NCI-H446 (cell line): ENCODE results near the gene SRRM4.

ENCODE experiments used
- DNase-seq, 2 experiments: peaks; one replicate each; lab custom pipeline; 2025; lab: John Stamatoyannopoulos, UW

The SRRM4 gene

DNA sequence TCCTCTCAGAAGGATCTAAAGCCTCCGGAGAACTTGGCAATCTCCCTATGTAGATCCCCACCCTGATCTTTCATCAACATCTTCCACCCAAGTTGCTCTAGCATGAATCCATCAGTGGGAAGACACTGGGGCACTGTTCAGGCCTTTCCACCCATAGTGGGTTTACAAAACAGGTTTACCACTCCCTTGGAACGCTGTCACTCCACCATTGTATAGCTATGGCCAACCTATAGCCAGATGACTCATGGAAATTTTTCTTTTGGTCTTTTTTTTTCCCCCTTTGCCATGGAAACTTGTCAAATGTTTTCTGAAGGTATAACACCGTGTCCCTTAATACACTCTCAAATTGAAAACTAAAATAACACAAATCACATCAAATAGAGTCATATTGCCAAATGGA is 186.6 kb downstream of the SRRM4 start:
- no peak for DNase-seq

DNA sequence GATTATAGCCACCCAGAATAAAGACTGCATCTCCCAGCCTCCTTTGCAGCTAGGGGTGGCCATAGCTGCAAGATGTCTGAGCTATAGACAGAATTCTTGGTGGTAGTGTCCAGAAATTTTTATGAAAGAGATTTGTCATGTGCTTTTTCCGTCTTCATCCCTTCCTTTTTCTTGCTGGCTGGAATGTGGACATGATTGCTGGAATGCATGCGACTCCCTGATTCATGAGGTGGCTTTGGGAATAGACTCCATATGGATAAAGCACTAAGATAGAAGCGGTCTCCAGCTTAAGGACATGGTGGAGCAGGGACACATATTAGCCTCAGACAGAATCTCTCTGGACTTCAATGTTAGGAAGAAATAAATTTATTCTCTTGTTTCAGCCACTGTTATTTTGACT is 187.4 kb downstream of the SRRM4 start:
- no peak for DNase-seq

DNA sequence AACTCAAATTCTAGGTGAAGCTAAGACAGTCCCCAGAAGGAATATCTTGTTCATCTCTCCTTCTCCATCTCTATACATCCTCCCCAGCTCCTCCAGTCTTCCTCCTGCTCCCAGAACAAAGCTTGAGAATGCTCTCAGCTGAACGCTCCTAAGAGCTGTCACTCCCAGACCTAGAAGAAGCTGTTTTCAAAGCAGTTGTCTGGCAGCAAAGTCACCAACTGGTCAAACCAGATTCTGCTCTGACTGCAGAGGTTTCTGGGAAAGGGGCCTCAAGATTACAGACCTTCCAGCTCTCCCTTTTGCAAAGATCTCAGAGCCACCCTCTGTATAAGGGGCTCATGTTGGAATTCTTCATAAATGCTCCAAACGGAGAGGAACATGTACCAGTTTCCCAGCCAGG is 187.8 kb downstream of the SRRM4 start:
- no peak for DNase-seq

DNA sequence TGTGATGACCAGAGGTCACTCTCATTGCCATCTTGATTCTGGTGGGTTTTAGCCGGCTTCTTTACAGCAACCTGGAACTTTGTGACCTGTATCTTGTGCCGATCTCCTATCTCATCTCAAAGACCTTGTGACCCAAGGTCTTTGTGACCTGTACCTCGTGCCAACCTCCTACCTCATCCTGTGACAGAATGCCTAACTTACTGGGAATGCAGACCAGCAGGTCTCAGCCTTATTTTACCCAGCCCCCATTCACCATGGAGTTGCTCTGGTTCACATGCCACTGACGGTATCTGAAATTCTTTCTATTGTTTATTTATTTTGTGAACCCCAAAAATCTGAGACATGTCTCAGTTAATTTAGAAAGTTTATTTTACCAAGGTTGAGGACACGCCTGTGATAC is 189.9 kb downstream of the SRRM4 start:
- DNase-seq: no peak

DNA sequence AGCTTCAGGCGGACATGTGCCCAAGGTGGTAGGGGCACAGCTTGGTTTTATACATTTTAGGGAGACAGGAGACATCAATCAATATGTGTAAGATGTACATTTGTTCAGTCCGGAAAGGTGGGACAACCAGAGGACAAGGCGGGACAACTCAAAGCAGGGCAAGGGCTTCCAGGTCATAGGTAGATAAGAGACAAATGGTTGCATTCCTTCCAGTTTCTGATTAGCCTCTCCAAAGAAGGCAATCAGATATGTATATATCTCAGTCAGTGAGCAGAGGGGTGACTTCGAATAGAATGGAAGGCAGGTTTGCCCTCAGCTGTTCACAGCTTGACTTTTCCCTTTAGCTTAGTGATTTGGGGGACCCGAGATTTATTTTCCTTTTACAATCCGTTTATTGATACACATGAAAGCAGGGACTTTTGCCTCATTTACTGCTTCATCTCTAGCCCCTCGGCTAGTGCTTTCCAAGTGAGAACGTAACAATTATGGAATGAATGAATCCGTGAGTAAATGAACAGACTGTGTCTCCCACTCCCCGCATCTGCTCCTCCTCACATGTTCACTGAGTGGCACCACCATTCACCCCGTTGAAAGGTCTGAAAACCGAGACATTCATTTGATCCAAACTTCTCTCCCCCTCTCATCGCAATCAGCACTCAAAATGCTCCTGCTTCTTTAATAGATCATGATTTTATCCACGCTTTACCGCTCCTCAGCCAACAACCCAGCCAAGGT is 190.5 kb downstream of the SRRM4 start:
- no peak for DNase-seq

DNA sequence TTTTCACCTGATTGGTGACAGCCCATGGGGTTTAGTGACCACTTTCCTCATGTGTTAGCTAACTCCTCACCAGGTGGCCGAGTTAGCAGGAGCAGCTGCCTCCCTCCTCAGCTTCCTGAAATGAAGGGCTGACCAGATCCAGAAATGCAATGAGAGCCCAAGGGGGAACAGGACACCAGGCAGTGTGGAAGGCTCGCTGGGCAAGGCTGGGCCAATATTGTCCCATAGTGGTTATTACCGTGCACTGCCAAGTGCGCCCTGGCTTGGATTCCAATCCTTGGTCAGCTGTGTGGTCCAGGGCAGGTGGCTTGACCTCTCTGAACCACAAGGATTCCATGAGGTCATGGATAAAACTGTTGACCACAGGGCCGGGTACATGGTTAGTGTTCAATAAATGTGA is 193.7 kb downstream of the SRRM4 start:
- DNase-seq: no peak

DNA sequence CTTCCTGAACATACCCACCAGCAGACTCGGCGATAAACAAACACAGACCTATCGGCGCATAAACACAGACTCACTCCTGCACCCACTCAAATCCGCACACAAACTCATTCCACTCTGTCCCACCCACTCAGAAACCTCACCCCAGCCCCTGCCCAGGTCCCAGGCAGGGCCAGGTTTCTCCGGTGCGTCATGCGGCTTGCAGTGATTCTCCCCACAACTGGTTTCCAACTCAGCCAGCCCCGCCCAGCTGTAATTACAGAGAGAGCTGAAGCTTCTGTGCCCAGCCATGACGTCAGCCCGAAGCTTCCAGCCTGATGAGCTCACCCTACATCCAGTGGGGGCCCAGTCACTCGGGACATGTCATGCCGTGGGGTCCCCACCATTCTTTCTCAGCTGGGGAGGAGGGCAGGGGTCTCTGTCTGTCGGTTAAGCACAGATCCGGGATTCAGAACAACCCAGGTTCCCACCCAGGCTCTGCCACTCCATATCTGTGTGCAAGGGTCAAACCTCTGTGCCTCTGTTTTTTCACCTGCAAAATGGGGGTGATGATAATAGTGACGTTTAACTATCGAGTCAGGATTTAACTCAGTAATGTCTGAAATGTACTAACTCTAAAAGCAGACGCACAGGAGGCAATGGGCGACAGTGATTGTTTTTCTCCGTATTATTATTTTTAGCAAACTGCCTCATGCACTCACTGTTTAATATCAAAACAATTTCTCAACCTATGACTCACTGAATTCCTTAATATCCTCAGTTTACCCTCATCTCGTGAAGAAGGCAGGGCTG is 195.1 kb downstream of the SRRM4 start:
- peak; percentile 31 to 66 for DNase-seq

DNA sequence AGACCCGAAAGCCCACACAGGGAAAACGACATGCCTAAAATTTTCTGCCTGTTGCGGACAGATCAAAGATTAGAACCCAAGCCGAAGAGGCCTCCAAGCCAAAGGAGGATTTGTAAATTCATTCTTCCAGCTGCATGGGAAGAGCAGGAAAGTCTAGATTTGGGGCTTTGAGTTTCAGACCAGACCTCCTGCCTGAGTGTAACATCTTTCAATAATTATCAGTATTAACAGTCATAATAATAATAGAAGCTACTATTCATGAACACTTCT is 195.7 kb downstream of the SRRM4 start:
- no peak for DNase-seq

GRCh38 chr12:119177724-119178380 is 196.5 kb downstream of the SRRM4 start:
- DNase-seq: no peak

DNA sequence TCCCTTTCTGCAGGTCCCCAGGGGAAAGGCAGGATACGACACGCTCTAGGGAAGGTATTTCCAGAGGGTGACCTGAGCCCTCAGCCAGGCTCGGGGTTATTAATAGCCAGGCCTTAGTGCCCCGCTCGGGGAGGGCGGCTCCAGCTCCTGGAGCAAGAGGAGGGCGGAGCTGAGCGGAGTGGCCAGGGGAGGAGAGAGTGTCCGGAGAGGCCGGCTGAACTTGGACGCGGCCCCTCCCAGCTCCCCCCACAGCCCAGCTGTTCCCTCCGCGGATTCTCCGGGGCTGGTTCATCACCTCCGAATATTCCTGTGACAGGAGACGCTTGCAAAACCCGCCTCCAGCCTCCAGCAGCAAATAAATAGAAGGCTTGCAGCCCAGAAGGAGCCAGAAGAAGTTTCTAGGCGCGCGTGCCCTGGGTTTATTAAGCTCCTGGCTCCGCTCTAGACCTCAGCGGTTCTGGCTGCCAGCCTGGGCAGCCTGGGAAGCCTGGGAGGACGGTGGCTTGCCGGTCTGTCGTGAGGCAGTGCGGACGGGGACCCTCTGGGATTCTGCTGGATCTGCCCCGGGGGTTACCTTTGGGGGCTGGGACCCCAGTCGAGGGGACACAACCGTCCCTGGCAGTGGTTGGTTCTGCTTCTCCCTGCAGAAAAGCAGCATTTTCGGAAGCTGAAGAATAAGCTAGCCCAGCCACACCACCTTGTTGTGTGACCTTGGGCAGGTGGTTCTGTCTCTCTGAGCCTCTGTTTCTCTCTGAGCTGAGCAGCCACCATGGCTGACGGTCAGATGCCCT is 197.4 kb downstream of the SRRM4 start, which contains the start of gene HSPB8:
Gene HSPB8 (plus strand): TSS at position 388 of the 791 bp plus-strand sequence. CDS start 382 bp downstream, at position 770.
- peak; percentile 33 to 76 for DNase-seq

- no peak for DNase-seq
Measured at GRCh38 chr12:119179335-119180021, 198.1 kb downstream of the SRRM4 start.

GRCh38 chr12:119180380-119181040 is 199.2 kb downstream of the SRRM4 start:
- peak in 1 of 2 experiments; percentile 43 for DNase-seq

- DNase-seq: no peak
Measured at GRCh38 chr12:119181202-119181601, 199.9 kb downstream of the SRRM4 start.

DNA sequence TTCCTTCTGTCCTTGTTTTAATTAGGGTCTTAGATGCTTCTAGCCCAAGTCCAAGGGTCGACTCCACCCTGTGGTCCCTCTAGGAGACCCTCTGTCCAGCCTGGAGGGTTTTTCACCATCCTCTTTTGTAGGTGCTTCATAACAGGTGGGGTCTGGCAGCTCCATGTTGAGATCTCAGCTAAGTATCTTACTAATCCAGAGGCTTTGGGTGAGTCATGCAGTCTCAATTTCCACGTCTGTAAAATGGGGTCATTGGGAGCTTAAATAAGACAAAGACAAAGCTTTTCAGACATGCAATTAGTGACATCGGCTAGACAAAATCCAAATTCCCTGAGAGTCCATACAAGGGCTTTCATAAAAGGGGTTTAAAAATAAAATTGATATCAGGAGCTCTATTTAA is 200.6 kb downstream of the SRRM4 start:
- no peak for DNase-seq

DNA sequence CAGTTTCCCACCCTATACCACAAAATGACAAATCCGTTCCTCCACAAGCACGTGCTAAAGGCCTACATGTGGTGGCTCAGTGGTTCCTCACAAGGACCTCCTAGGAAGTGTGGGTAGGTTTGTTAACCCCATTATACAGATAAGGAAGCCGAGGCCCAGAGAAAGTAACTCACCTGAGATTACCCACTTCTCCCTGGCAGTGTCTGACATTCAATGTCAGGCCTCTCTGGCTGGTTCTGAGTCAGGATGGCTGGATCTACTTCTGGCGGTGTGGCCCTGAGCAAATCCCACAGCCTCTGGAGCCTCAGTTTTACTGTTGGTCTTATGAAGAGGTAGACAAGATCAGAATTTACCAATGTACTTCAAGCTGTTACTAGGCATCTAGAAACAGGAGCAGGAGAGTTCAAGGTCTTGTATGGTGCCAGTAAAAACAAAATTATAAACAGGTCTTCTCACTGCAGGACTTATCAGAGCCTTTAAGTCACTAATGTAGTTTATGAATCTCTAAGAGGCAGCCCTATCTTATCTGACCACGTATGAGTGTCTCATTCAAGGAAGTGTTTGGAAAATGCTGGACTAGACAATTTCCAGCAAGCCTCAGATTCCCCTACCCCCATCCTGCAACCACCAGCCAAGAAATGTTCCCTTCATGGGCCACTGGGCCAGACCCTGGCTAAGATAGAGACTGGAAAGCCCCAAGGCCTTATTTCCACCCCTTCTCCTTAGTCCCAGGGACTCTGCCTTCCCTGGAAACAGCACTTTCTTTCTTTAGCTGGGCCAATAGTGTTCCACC is 201.6 kb downstream of the SRRM4 start:
- peak in 1 of 2 experiments; percentile 17 for DNase-seq

- peak in 1 of 2 experiments; percentile 12 for DNase-seq
Measured at GRCh38 chr12:119183942-119184695, 202.8 kb downstream of the SRRM4 start.

DNA sequence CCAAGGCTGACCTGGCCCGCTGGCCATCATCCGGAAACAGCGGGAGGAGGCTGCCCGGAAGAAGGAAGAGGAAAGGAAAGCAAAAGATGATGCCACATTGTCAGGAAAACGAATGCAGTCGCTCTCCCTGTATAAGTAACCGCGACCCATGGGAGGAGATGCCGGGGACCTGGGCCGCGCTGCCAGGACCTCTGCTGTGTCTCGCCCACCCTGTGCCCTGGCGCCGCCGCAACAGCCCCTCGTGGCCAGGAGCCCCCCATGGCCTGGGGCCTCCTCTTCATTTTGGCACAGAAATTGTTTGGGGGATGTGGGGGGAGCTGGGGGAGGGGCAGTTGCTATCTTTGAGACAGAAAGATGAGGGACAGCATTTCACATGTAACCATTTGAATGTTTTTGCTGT is 213.9 kb downstream of the SRRM4 start:
- DNase-seq: no peak

- DNase-seq: no peak
Measured at GRCh38 chr12:119198440-119198839, 217.1 kb downstream of the SRRM4 start.

- no peak for DNase-seq
Measured at GRCh38 chr12:119200601-119201000, 219.3 kb downstream of the SRRM4 start.
